Measurements from ENCODE around the gene KMT2A. TPM values are rescaled to one million over a fixed set of nuclear protein-coding genes. Genes with fewer than 3 reads are reported as not detected.

The KMT2A gene
- total RNA-seq, 4 donors from 2014 or later = 42.3 to 116 (median 74.8) TPM

- H3K4me3 ChIP-seq = peak within 1 kb of the TSS; percentile 85 to 98
- ATAC-seq = peak; percentile 86
- no peaks in the 10 kb centered on the region for H3K9me3 ChIP-seq
- no peaks in the 10 kb centered on the region for H3K27me3 ChIP-seq
- peaks cover 0 to 52% (median 26%) of the 10 kb centered on the region in 3 donors for H3K4me1 ChIP-seq
- peak; percentile 72 for TF ChIP-seq POLR2AphosphoS5 (IDR thresholded peaks at IDR 0.05)
- no peak for TF ChIP-seq EP300 (IDR thresholded peaks at IDR 0.05)
- no peak for TF ChIP-seq CTCF (IDR thresholded peaks at IDR 0.05)
- TF ChIP-seq POLR2A (IDR thresholded peaks at IDR 0.05) = peak in 1 of 2 donors; percentile 39
- H3K36me3 ChIP-seq = no peaks in the 10 kb centered on the region
- WGBS, 2 donors (ENCODE audit: low coverage in 1 of 2) = 0% methylated on average over 4 to 12 of the region's 55 CpGs
- peak within 1 kb of the TSS; percentile 97 to 99 (median 98) for H3K27ac ChIP-seq
Observed at GRCh38 chr11:118572061-118572980, 136.0 kb downstream of the KMT2A start, which contains the start of gene ARCN1. Gene ARCN1, plus strand, starts transcription at chr11:118572409. Its CDS starts 139 bp downstream, at chr11:118572548.

- Histone ChIP-seq H3K4me1 (peaks cover 0 to 60% (median 26%) of the 10 kb centered on the region in 3 donors), H3K9me3 (no peaks in the 10 kb centered on the region), H3K27me3 (no peaks in the 10 kb centered on the region), H3K4me3 (peak overlapping the region; percentile 85 to 98), H3K27ac (peak overlapping the region; percentile 97 to 99 (median 98)), H3K36me3 (no peaks in the 10 kb centered on the region)
- 3 to 5% methylated on average over 8 to 9 of the region's 10 CpGs for WGBS, 2 donors (ENCODE audit: low coverage in 1 of 2)
- TF ChIP-seq EP300 (IDR thresholded peaks at IDR 0.05) (no peak), POLR2A (IDR thresholded peaks at IDR 0.05) (no peak), POLR2AphosphoS5 (IDR thresholded peaks at IDR 0.05) (no peak), CTCF (IDR thresholded peaks at IDR 0.05) (no peak)
- no peak for ATAC-seq
Observed at GRCh38 chr11:118572981-118573550, 136.8 kb downstream of the KMT2A start.

- Histone ChIP-seq H3K9me3 (no peaks in the 10 kb centered on the region), H3K27ac (no peak overlapping the region), H3K36me3 (no peaks in the 10 kb centered on the region), H3K4me3 (peak overlapping the region in 1 of 2 donors; percentile 11), H3K4me1 (peaks cover 0 to 75% (median 26%) of the 10 kb centered on the region in 3 donors), H3K27me3 (no peaks in the 10 kb centered on the region)
- no peak for ATAC-seq
- 71 to 81% methylated on average over 4 to 7 of the region's 7 CpGs for WGBS, 2 donors (ENCODE audit: low coverage in 1 of 2)
- no peak for TF ChIP-seq EP300 (IDR thresholded peaks at IDR 0.05)
- no peak for TF ChIP-seq POLR2AphosphoS5 (IDR thresholded peaks at IDR 0.05)
- no peak for TF ChIP-seq CTCF (IDR thresholded peaks at IDR 0.05)
- TF ChIP-seq POLR2A (IDR thresholded peaks at IDR 0.05) = no peak
Observed at GRCh38 chr11:118574636-118575035, 138.3 kb downstream of the KMT2A start.

Other genes starting within 250 kb of the KMT2A start
- gene JAML, start 211.5 kb upstream of the KMT2A start, total RNA-seq = 1 to 10 TPM in 3 of 4 donors, under 1 TPM in 1; 0.58 to 5.7 (median 2.4) TPM
- 1 to 10 TPM in 1 of 4 donors, under 1 TPM in 3; 0.54 to 3.8 (median 0.65) TPM for gene MPZL3, start 184.1 kb upstream of the KMT2A start, total RNA-seq
- 10 to 100 TPM in 3 of 4 donors, 1 to 10 TPM in 1; 8.7 to 57.0 (median 12.1) TPM for gene MPZL2, start 172.2 kb upstream of the KMT2A start, total RNA-seq
- gene CD3E, start 131.8 kb upstream of the KMT2A start, total RNA-seq = 1 to 10 TPM in 1 of 4 donors, under 1 TPM in 2, not detected in 1; 0.77 to 2.8 (median 0.78) TPM
- gene CD3D, start 93.8 kb upstream of the KMT2A start, total RNA-seq = 1 to 10 TPM in 3 of 4 donors, not detected in 1; 1.5 to 1.8 (median 1.7) TPM
- gene CD3G, start 92.1 kb upstream of the KMT2A start, total RNA-seq = 1 to 10 TPM in 1 of 4 donors, under 1 TPM in 2, not detected in 1; 0.10 to 1.3 (median 0.46) TPM
- 10 to 100 TPM; 37.3 to 44.6 (median 42.8) TPM for gene UBE4A, start 76.9 kb upstream of the KMT2A start, total RNA-seq
- gene ATP5MG, start 34.9 kb upstream of the KMT2A start, total RNA-seq = 10 to 100 TPM; 59.8 to 79.4 (median 70.2) TPM
- 1 to 10 TPM in 3 of 4 donors, under 1 TPM in 1; 0.81 to 5.6 (median 3.3) TPM for gene TTC36, start 91.0 kb downstream of the KMT2A start, total RNA-seq
- 10 to 100 TPM; 36.9 to 57.1 (median 51.8) TPM for gene TMEM25, start 94.7 kb downstream of the KMT2A start, total RNA-seq
- gene IFT46, start 129.4 kb downstream of the KMT2A start, total RNA-seq = 10 to 100 TPM; 23.5 to 30.8 (median 27.7) TPM
- 100 to 1,000 TPM in 3 of 4 donors, 10 to 100 TPM in 1; 84.9 to 141 (median 128) TPM for gene ARCN1, start 135.9 kb downstream of the KMT2A start, total RNA-seq
- gene PHLDB1, start 171.1 kb downstream of the KMT2A start, total RNA-seq = 100 to 1,000 TPM in 2 of 4 donors, 10 to 100 TPM in 2; 45.8 to 144 (median 101) TPM
- gene TREH, start 243.2 kb downstream of the KMT2A start, total RNA-seq = not detected